GM12878 (cell line): ENCODE data around the gene CACNA1G. TPM values are rescaled to one million over a fixed set of nuclear protein-coding genes. Genes with fewer than 3 reads are reported as not detected.

Source experiments
- ATAC-seq: fragments of 200-7000 bp; cut with Tn5 transposase; 3 replicates; pipeline ENCODE4 v1.9.1; 2020; ENCODE audit warnings: mild to moderate bottlenecking, moderate library complexity
- BruUV-seq: library from RNA; stranded (reverse); fragments of 400-500 nt; replicated peaks from 2 replicates; lab custom pipeline; 2021; lab: Mats Ljungman, UMichigan
- CTCF ChIA-PET: fragments of 300-600 bp; sonication (Branson Sonifier 250); formaldehyde crosslinking; extraction: SDS; loops from one replicate; lab custom pipeline; 2021; ENCODE audit warnings: inconsistent platforms; lab: Yijun Ruan, JAX
- POLR2A ChIA-PET: fragments of 350-600 bp; formaldehyde crosslinking; extraction: SDS; loops from one replicate; lab custom pipeline; 2021; ENCODE audit warnings: inconsistent platforms; lab: Charles Lee
- RAD21 ChIA-PET: fragments of 300-600 bp; sonication (Branson Sonifier 250); formaldehyde crosslinking; loops from one replicate; lab custom pipeline; 2023; ENCODE audit warnings: antibody characterized with exemption; ENCODE audit not compliant: unreplicated experiment; lab: Charles Lee
- SMC1A ChIA-PET: fragments of 300-600 bp; sonication (Branson Sonifier 250); formaldehyde crosslinking; loops from one replicate; lab custom pipeline; 2023; ENCODE audit not compliant: unreplicated experiment, uncharacterized antibody; lab: Charles Lee
- DNase-seq: peaks from one replicate; pipeline ENCODE4 v3.0.0-alpha.2; 2011; ENCODE audit warnings: low read depth, low spot score
- FAIRE-seq: peaks from 3 replicates; lab custom pipeline; 2011; peaks lifted over from hg19 to GRCh38; lab: Jason Lieb, UNC
- H2AFZ ChIP-seq: 2 replicates; pipeline ENCODE4 v1.6.0; 2011; ENCODE audit warnings: low read depth, low read length, control low read depth; ENCODE audit not compliant: control insufficient read depth
- H3K27ac ChIP-seq: 2 replicates; pipeline ENCODE4 v1.5.1; 2011; ENCODE audit warnings: control low read depth; ENCODE audit not compliant: control insufficient read depth, insufficient read depth
- H3K27me3 ChIP-seq, 2 experiments: replicated peaks in 1 of 2; 2 replicates each; pipeline versions ENCODE4 v1.6.0 to v1.6.1; 2011; ENCODE audit warnings: low read length in 1 of 2; ENCODE audit not compliant: control insufficient read depth in 2 of 2, insufficient read depth in 2 of 2
- H3K36me3 ChIP-seq, 2 experiments: 2 replicates each; pipeline ENCODE4 v1.5.1; 2011; ENCODE audit warnings: low read length in 1 of 2; ENCODE audit not compliant: control insufficient read depth in 2 of 2, insufficient read depth in 2 of 2
- H3K4me1 ChIP-seq: 2 replicates; pipeline ENCODE4 v1.6.1; 2011; ENCODE audit warnings: mild to moderate bottlenecking, low read length, moderate library complexity, mixed read lengths; ENCODE audit not compliant: control insufficient read depth, insufficient read depth
- H3K4me2 ChIP-seq: 2 replicates; pipeline ENCODE4 v1.6.0; 2011; ENCODE audit warnings: control low read depth; ENCODE audit not compliant: control insufficient read depth, insufficient read depth
- H3K4me3 ChIP-seq: fragments of 200-600 bp; sonication (generic); 2 replicates; pipeline ENCODE4 v1.5.1; 2016
- H3K79me2 ChIP-seq: 2 replicates; pipeline ENCODE4 v1.6.0; 2011; ENCODE audit warnings: low read length; ENCODE audit not compliant: control insufficient read depth, insufficient read depth
- H3K9ac ChIP-seq: 2 replicates; pipeline ENCODE4 v1.8.0; 2011; ENCODE audit warnings: low read length, control low read depth, mixed read lengths; ENCODE audit not compliant: control insufficient read depth, insufficient read depth
- H3K9me3 ChIP-seq: replicated peaks from 3 replicates; pipeline ENCODE4 v1.5.1; 2011; ENCODE audit warnings: mild to moderate bottlenecking, low read length; ENCODE audit not compliant: control insufficient read depth, insufficient read depth
- H4K20me1 ChIP-seq: 2 replicates; pipeline ENCODE4 v1.6.0; 2011; ENCODE audit not compliant: control insufficient read depth, insufficient read depth
- ETV6 ChIP-seq, 2 experiments: fragments of 450-650 bp in 1 of 2; IDR thresholded peaks in 1 of 2; conservative IDR thresholded peaks in 1 of 2; 2 replicates each; pipeline ENCODE4 v1.6.1; 2014; ENCODE audit warnings: antibody characterized with exemption in 1 of 2, borderline replicate concordance in 1 of 2, low read depth in 1 of 2, mild to moderate bottlenecking in 1 of 2, moderate library complexity in 1 of 2
- GATAD2B ChIP-seq: fragments of 450-650 bp; conservative IDR thresholded peaks from 2 replicates; pipeline ENCODE4 v1.6.1; 2017; ENCODE audit warnings: low read depth, mild to moderate bottlenecking, moderate library complexity
- IRF5 ChIP-seq: fragments of 450-650 bp; IDR thresholded peaks from 2 replicates; pipeline ENCODE4 v1.6.1; 2017; ENCODE audit warnings: borderline replicate concordance
- NFXL1 ChIP-seq: fragments of 450-650 bp; IDR thresholded peaks from 2 replicates; pipeline ENCODE4 v1.6.1; 2017; ENCODE audit warnings: antibody characterized with exemption, mild to moderate bottlenecking, borderline replicate concordance
- NRF1 ChIP-seq: conservative IDR thresholded peaks from 2 replicates; pipeline ENCODE4 v1.6.1; 2011; ENCODE audit warnings: mild to moderate bottlenecking, low read depth, low read length, improper control_type of control experiment
- PML ChIP-seq: IDR thresholded peaks from 2 replicates; pipeline ENCODE4 v1.6.1; 2012; ENCODE audit warnings: low read length, inconsistent platforms
- POLR2AphosphoS5 ChIP-seq: IDR thresholded peaks from 2 replicates; pipeline ENCODE4 v1.6.1; 2011; ENCODE audit warnings: mild to moderate bottlenecking, low read length, inconsistent platforms
- ZBTB11 ChIP-seq: fragments of 450-650 bp; formaldehyde crosslinking; IDR thresholded peaks from 2 replicates; pipeline ENCODE4 v1.5.0; 2022; ENCODE audit warnings: mild to moderate bottlenecking, missing genetic modification characterization
- WGBS: methylation state at CpG from one replicate; pipeline ENCODE4 v1.1.6; 2016; ENCODE audit warnings: low lambda C conversion rate; ENCODE audit not compliant: insufficient replicate concordance, insufficient coverage; ENCODE audit errors: missing lambda C conversion rate; 5-methylcytosine and 5-hydroxymethylcytosine counted together
- in situ Hi-C: fragments of 300-500 bp; cut with MboI; formaldehyde crosslinking; loops from 9 replicates; pipeline ENCODE4 v1.14.3; 2018; ENCODE audit warnings: mixed read lengths
- intact Hi-C: fragments of 100-400 bp; cut with micrococcal nuclease; formaldehyde crosslinking; loops from one replicate; pipeline ENCODE4 v1.14.2; 2022; ENCODE audit not compliant: unreplicated experiment
- polyA plus RNA-seq, 11 experiments: library from polyadenylated mRNA; depleted of rRNA in 4 of 11; unstranded in 6 of 11; stranded (reverse) in 5 of 11; fragments of >200 nt; fragmentation: Nextera tagmentation in 4 of 11; fragmentation: Illumina TruSeq in 1 of 11; extraction: Ambion mirVana in 4 of 11; extraction: Trizol in 1 of 11; gene quantifications; 1 replicate in 1 of 11; 2 replicates in 10 of 11; pipeline versions ENCODE4 v1.2.1 to v1.2.3, GENCODE V29; 2011 to 2016; ENCODE audit warnings: inconsistent platforms in 2 of 11, missing spikeins in 2 of 11, low read depth in 1 of 11
- total RNA-seq, 4 experiments: library from RNA; depleted of rRNA in 3 of 4; stranded (reverse); fragments of >200 nt in 3 of 4; fragmentation: Illumina TruSeq in 1 of 4; extraction: Trizol in 1 of 4; gene quantifications; 2 replicates each; pipeline versions ENCODE4 v1.2.1 to v1.2.3, GENCODE V29; 2013 to 2021

CACNA1G gene
- total and polyA plus RNA-seq, 10 of the 15 experiments (the other 5 are each of a cell fraction or from before 2014, with no cell fraction given), result 0.03 to 0.15 TPM; not detected in 8

DNA sequence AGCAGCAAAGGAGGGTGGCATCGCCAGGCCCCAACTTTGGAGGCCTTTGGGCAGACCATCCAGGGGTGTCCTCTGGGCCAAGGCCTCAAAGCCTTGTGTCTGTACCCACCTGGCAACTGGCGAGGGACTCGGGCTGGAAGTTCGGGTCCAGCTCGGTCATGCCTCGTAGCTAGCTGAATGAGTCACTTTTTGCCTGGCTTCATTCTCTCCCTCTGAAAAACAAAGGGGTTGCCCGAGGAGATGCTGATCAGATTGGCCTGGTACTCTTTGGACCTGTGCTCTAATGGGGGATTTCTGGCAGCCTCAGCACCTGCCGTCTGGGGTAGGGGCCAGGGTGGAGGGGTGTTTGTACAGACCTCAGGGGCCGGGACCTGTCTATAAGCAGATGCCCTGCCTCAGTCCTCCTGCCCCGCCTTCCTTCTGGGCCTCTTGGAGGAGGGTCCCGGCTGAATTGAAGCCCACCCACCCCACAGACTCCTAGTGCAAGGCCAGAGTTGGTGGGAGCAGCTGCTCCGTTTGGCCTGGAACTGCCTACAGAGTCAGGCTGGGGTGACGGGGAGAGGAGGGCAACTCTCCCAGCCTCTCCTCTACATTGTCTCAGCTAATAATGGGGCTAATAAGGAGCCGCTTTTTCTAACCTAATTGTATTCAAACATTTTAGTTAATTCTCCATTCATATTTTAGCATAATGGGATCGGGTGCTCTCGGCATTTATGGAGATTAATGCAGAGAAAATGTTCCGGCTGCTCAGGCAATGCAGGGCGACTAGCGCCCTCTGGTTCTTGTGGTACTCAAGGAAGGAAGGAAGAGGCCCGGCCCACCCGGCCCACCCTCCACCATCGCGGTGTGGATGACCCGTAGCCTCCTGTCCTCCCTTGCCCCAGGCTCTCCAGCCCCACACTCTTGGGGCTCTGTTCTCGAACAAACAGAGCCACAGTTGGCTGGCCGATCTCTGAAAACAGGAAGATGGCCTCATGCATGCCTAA lies 52.8 kb downstream of the CACNA1G start:
- no peak overlapping the region for H3K27ac ChIP-seq
- TF ChIP-seq NRF1 (no peak), ZBTB11 (CRISPR knock-in tag) (no peak), IRF5 (no peak), GATAD2B (no peak), NFXL1 (no peak), PML (no peak), POLR2AphosphoS5 (no peak), ETV6 (conservative IDR thresholded peaks at IDR 0.05 in 1 of 2, IDR thresholded peaks at IDR 0.05 in 1 of 2; ENCODE audit: borderline replicate concordance in 1 of 2, low read depth in 1 of 2) (no peak)
- TF ChIP-seq, all 136 proteins: peak for 0
- FAIRE-seq (no peak), DNase-seq (no peak), ATAC-seq (no peak)
- in situ Hi-C loops, result no loop called here
- CTCF ChIA-PET, result interaction anchor here (0.7 to 1.4 kb wide), 3 partner anchors 20 to 130 kb away, joined by 3 to 8 read pairs (median 5); no protein-coding TSS in a partner anchor
- RAD21 ChIA-PET, result no interaction called here
- no peaks in the 10 kb centered on the region for H3K36me3 ChIP-seq
- H3K4me1 ChIP-seq, result no peaks in the 10 kb centered on the region
- no peak overlapping the region for H3K9ac ChIP-seq
- no TSS peak for BruUV-seq
- intact Hi-C loops, result no loop called here
- WGBS, result 25% methylated on average over 25 of the region's 26 CpGs
- H3K4me2 ChIP-seq, result no peak overlapping the region
- H3K4me3 ChIP-seq, result no peak overlapping the region
- SMC1A ChIA-PET, result no interaction called here
- no peaks in the 10 kb centered on the region for H3K9me3 ChIP-seq
- no peaks in the 10 kb centered on the region for H4K20me1 ChIP-seq
- H3K79me2 ChIP-seq, result no peaks in the 10 kb centered on the region
- H2AFZ ChIP-seq, result no peak overlapping the region
- POLR2A ChIA-PET, result no interaction called here
- peaks cover 0 to 6% of the 10 kb centered on the region in 2 experiments; a peak in 2 of 4 replicates for H3K27me3 ChIP-seq
